Heart right ventricle (tissue), 16 donors: ENCODE measurements around the gene CD177. TPM values are rescaled to one million over a fixed set of nuclear protein-coding genes. Genes with fewer than 3 reads are reported as not detected.

Experiments
- ATAC-seq, 8 donors: fragments of 200-7000 bp; cut with Tn5 transposase; one replicate each; pipeline ENCODE4 v1.9.1; 2020; ENCODE audit warnings: mild to moderate bottlenecking in 8 of 8, moderate library complexity in 8 of 8, moderate number of reproducible peaks in 1 of 8
- DNase-seq, 2 donors: peaks; one replicate each; pipeline ENCODE4 v3.0.0-alpha.2; 2020
- H3K27ac ChIP-seq, 10 donors: fragments of 200-600 bp; sonication (generic) in 2 of 10; one replicate each; pipeline versions ENCODE4 v1.5.0 to v1.8.0; 2020 to 2022; ENCODE audit warnings: mild to moderate bottlenecking in 3 of 10
- H3K27me3 ChIP-seq, 7 donors: fragments of 200-600 bp; one replicate each; pipeline ENCODE4 v1.8.0; 2021 to 2022; ENCODE audit warnings: mild to moderate bottlenecking in 2 of 7
- H3K36me3 ChIP-seq, 9 donors: fragments of 200-600 bp; sonication (generic) in 1 of 9; one replicate each; pipeline versions ENCODE4 v1.5.0 to v1.8.0; 2020 to 2022; ENCODE audit warnings: mild to moderate bottlenecking in 2 of 9
- H3K4me1 ChIP-seq, 9 donors: fragments of 200-600 bp; sonication (generic) in 1 of 9; one replicate each; pipeline versions ENCODE4 v1.5.0 to v1.8.0; 2020 to 2022; ENCODE audit warnings: mild to moderate bottlenecking in 4 of 9
- H3K4me3 ChIP-seq, 10 donors: fragments of 200-600 bp; sonication (generic) in 2 of 10; one replicate each; pipeline versions ENCODE4 v1.5.0 to v1.8.0; 2020 to 2022; ENCODE audit warnings: mild to moderate bottlenecking in 7 of 10, moderate library complexity in 2 of 10
- H3K9me3 ChIP-seq, 11 donors: fragments of 200-600 bp in 10 of 11; sonication (generic) in 2 of 11; one replicate each; pipeline versions ENCODE4 v1.5.0 to v1.8.0; 2013 to 2022; ENCODE audit warnings: mild to moderate bottlenecking in 2 of 11, control low read depth in 1 of 11, moderate library complexity in 1 of 11
- WGBS, 2 donors: extraction: QIAGEN DNeasy Blood & Tissue Kit; methylation state at CpG; one replicate each; pipeline ENCODE4 v1.1.7; 2013; ENCODE audit warnings: inconsistent platforms in 1 of 2; 5-methylcytosine and 5-hydroxymethylcytosine counted together
- intact Hi-C, 10 donors: fragments of 100-400 bp; cut with DNase I; formaldehyde crosslinking; loops; one replicate each; pipeline versions ENCODE4 v1.11.1 to v1.14.2; 2022
- polyA plus RNA-seq, 2 donors: library from polyadenylated mRNA; stranded (reverse); fragments of 200-250 nt; gene quantifications; one replicate each; pipeline ENCODE4 v1.2.3, GENCODE V29; 2013
- total RNA-seq, 10 donors: library from RNA; stranded (reverse); fragmentation: NEBNext Ultra II Directional in 3 of 10; extraction: Animal tissue kit (Norgen Biotek cat#: 25700) in 3 of 10; gene quantifications; one replicate each; pipeline versions ENCODE4 v1.2.1 to v1.2.4, GENCODE V29; 2021 to 2023
- TF ChIP-seq, protein P1 (sequence below), 9 donors: fragments of 200-600 bp; sonication (generic) in 2 of 9; IDR thresholded peaks; one replicate each; pipeline versions ENCODE4 v1.5.0 to v1.8.0; 2021 to 2022; ENCODE audit warnings: antibody characterized with exemption in 9 of 9, mild to moderate bottlenecking in 5 of 9, moderate library complexity in 1 of 9
- donor health status: Arrhythmogenic right ventricular cardiomyopathy.
- donor health status: ischemic (EF 13 %, LVEDD 7.1; RV severe dilation, severe dysfunction).
- donor health status: healthy with polysubstance abuse.
- donor health status: DM: no; HTN: yes; CAD: no.
- donor health status: DM: no; HTN: no; CAD: no.
- donor health status: ischemic (EF 25% LVEDD 6.9; RV normal size, moderate dysfunction).
- donor health status: ischemic (EF 25% LVEDD 5.7; RV mildly dilated, moderate dysfunction).
- donor health status: healthy.
- donor health status: DM: yes; HTN: yes; CAD: no.
- donor health status: Ischemic cardiomyopathy.
- donor health status: ischemic (EF 35%, LVEDD 5.7; RV mildly dilated, moderate dysfunction).
- donor health status: nonischemic (EF 11% LVEDD 7.7; RV severe dilation, severe dysfunction).
- donor health status: DM: yes; HTN: yes; CAD: no.
- donor health status: PGD.
- donor health status: ischemic (EF 29% LVEDD 5.4; RV normal size, mild dysfunction).
- donor health status: nonischemic (EF 23%, LVEDD 6.1; RV moderate dilation, normal function).

Gene CD177
- total and polyA plus RNA-seq, 12 donors: 0.07 to 0.56 (median 0.54) TPM; not detected in 7

DNA sequence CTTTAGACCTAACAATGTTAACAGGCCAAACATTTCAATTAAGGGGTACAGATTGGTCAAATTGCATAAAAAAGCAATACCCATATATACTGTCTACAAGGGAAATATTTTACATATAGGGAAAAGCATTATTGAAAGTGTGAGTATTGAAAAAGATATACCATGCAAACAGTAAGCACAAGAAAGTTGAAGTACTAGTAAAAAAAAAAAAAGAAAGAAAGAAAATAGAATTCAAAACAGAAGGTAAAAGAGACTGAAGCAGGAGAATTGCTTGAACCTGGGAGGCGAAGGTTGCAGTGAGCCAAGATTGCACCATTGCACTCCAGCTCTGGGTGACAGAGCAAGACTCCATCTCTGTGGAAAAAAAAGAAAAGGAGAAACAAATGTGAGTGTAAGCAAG is 55.9 kb downstream of the CD177 start:
- 87 to 91% methylated on average over 1 of the region's 1 CpG for WGBS, 2 donors
- Histone ChIP-seq H3K4me1 (no peaks in the 10 kb centered on the region), H3K27me3 (peaks cover 0 to 33% (median 16%) of the 10 kb centered on the region in 7 donors), H3K4me3 (no peak overlapping the region), H3K9me3 (no peaks in the 10 kb centered on the region), H3K27ac (no peak overlapping the region), H3K36me3 (no peaks in the 10 kb centered on the region)
- no peak for DNase-seq
- no peak for ATAC-seq
- intact Hi-C loops: no loop called here
- TF ChIP-seq, protein P1, sequence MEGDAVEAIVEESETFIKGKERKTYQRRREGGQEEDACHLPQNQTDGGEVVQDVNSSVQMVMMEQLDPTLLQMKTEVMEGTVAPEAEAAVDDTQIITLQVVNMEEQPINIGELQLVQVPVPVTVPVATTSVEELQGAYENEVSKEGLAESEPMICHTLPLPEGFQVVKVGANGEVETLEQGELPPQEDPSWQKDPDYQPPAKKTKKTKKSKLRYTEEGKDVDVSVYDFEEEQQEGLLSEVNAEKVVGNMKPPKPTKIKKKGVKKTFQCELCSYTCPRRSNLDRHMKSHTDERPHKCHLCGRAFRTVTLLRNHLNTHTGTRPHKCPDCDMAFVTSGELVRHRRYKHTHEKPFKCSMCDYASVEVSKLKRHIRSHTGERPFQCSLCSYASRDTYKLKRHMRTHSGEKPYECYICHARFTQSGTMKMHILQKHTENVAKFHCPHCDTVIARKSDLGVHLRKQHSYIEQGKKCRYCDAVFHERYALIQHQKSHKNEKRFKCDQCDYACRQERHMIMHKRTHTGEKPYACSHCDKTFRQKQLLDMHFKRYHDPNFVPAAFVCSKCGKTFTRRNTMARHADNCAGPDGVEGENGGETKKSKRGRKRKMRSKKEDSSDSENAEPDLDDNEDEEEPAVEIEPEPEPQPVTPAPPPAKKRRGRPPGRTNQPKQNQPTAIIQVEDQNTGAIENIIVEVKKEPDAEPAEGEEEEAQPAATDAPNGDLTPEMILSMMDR (IDR thresholded peaks at IDR 0.05): no peak

DNA sequence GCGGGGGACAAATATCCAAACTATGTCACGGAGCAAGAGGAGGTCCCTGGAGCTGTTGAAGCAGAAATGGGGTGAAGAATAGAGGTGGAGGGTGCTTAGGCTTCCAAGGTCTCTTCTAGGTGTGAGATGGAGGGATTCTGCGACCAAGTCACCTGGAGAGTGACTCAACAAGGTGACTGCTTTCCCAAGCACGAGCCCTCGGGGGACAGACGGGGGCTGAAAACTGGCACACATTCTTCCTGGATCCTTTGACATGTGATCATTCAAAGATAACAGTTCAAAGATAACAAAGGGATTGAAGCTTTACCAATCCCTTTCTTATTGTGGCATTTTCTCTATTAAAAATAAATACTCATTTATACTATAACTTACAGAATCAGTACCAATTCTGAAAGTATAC is 59.0 kb downstream of the CD177 start:
- peaks cover 0 to 8% (median 3%) of the 10 kb centered on the region in 7 donors for H3K27me3 ChIP-seq
- ATAC-seq: no peak
- H3K4me3 ChIP-seq: no peak overlapping the region
- H3K36me3 ChIP-seq: no peaks in the 10 kb centered on the region
- intact Hi-C loops: no loop called here
- TF ChIP-seq, protein P1 (IDR thresholded peaks at IDR 0.05): no peak
- H3K27ac ChIP-seq: no peak overlapping the region
- H3K9me3 ChIP-seq: no peaks in the 10 kb centered on the region
- 77 to 83% methylated on average over 6 of the region's 6 CpGs for WGBS, 2 donors
- DNase-seq: no peak
- H3K4me1 ChIP-seq: no peaks in the 10 kb centered on the region

Other genes starting within 250 kb of the CD177 start
- gene PSG5, start 167.2 kb upstream of the CD177 start, total RNA-seq: not detected
- not detected for gene PSG5, start 167.2 kb upstream of the CD177 start, polyA plus RNA-seq
- gene PSG4, start 148.0 kb upstream of the CD177 start, total RNA-seq: not detected
- gene PSG4, start 148.0 kb upstream of the CD177 start, polyA plus RNA-seq: not detected
- gene PSG9, start 84.2 kb upstream of the CD177 start, total RNA-seq: not detected
- gene PSG9, start 84.2 kb upstream of the CD177 start, polyA plus RNA-seq: not detected
- not detected for gene TEX101, start 61.2 kb downstream of the CD177 start, total RNA-seq
- gene TEX101, start 61.2 kb downstream of the CD177 start, polyA plus RNA-seq: not detected
- under 1 TPM in 8 of 10 donors, not detected in 2; 0.14 to 0.75 (median 0.37) TPM for gene LYPD3, start 111.9 kb downstream of the CD177 start, total RNA-seq
- gene LYPD3, start 111.9 kb downstream of the CD177 start, polyA plus RNA-seq: under 1 TPM; 0.29 to 0.42 TPM
- 10 to 100 TPM in 1 of 10 donors, 1 to 10 TPM in 9; 4.1 to 10.0 (median 7.0) TPM for gene PHLDB3, start 151.1 kb downstream of the CD177 start, total RNA-seq
- 1 to 10 TPM; 4.0 to 5.7 TPM for gene PHLDB3, start 151.1 kb downstream of the CD177 start, polyA plus RNA-seq
- gene ETHE1, start 173.5 kb downstream of the CD177 start, total RNA-seq: 10 to 100 TPM in 9 of 10 donors, 1 to 10 TPM in 1; 8.7 to 21.3 (median 13.0) TPM
- 10 to 100 TPM in 1 of 2 donors, 1 to 10 TPM in 1; 5.1 to 23.6 TPM for gene ETHE1, start 173.5 kb downstream of the CD177 start, polyA plus RNA-seq
- gene ZNF575, start 179.5 kb downstream of the CD177 start, total RNA-seq: 1 to 10 TPM in 7 of 10 donors, under 1 TPM in 3; 0.45 to 2.0 (median 1.3) TPM
- under 1 TPM; 0.54 to 0.80 TPM for gene ZNF575, start 179.5 kb downstream of the CD177 start, polyA plus RNA-seq
- gene XRCC1, start 221.8 kb downstream of the CD177 start, total RNA-seq: 10 to 100 TPM; 11.8 to 21.9 (median 17.7) TPM
- gene XRCC1, start 221.8 kb downstream of the CD177 start, polyA plus RNA-seq: 10 to 100 TPM; 11.0 to 19.2 TPM
- gene PINLYP, start 222.1 kb downstream of the CD177 start, total RNA-seq: 1 to 10 TPM in 9 of 10 donors, under 1 TPM in 1; 0.28 to 3.7 (median 1.3) TPM
- gene PINLYP, start 222.1 kb downstream of the CD177 start, polyA plus RNA-seq: 1 to 10 TPM; 4.5 to 5.2 TPM
- gene IRGQ, start 242.4 kb downstream of the CD177 start, total RNA-seq: 10 to 100 TPM; 19.0 to 34.2 (median 28.4) TPM
- 1 to 10 TPM; 5.6 to 8.8 TPM for gene IRGQ, start 242.4 kb downstream of the CD177 start, polyA plus RNA-seq
- gene ZNF576, start 242.9 kb downstream of the CD177 start, total RNA-seq: 10 to 100 TPM in 9 of 10 donors, 1 to 10 TPM in 1; 8.7 to 15.9 (median 12.7) TPM
- gene ZNF576, start 242.9 kb downstream of the CD177 start, polyA plus RNA-seq: 10 to 100 TPM in 1 of 2 donors, 1 to 10 TPM in 1; 6.7 to 20.9 TPM